PC-3 (cell line): ENCODE measurements around the gene KLHDC8A. TPM values are rescaled to one million over a fixed set of nuclear protein-coding genes. Genes with fewer than 3 reads are reported as not detected.

Experiments used
- ATAC-seq: fragments of 200-7000 bp; cut with Tn5 transposase; 2 replicates; pipeline ENCODE4 v1.9.1; 2020; ENCODE audit warnings: mild to moderate bottlenecking, moderate library complexity
- BruUV-seq: library from RNA; stranded (reverse); fragments of 400-500 nt; replicated peaks from 2 replicates; lab custom pipeline; 2021; lab: Mats Ljungman, UMichigan
- CTCF ChIA-PET: fragments of 300-600 bp; sonication (Branson Sonifier 250); formaldehyde crosslinking; loops from one replicate; lab custom pipeline; 2022; ENCODE audit warnings: antibody characterized with exemption; lab: Charles Lee
- POLR2A ChIA-PET: fragments of 300-600 bp; sonication (Branson Sonifier 250); formaldehyde crosslinking; loops from one replicate; lab custom pipeline; 2022; ENCODE audit warnings: antibody characterized with exemption; ENCODE audit not compliant: unreplicated experiment; lab: Charles Lee
- DNase-seq: peaks from one replicate; pipeline ENCODE4 v3.0.0-alpha.2; 2015
- H2AFZ ChIP-seq: fragments of 300-600 bp; sonication (generic); 2 replicates; pipeline ENCODE4 v1.6.0; 2016; ENCODE audit warnings: antibody characterized with exemption, low read length
- H3F3A ChIP-seq: fragments of 300-600 bp; sonication (generic); one replicate; pipeline ENCODE4 v1.6.0; 2017; ENCODE audit warnings: antibody characterized with exemption, low read length, control low read depth, mild to moderate bottlenecking; ENCODE audit not compliant: unreplicated experiment
- H3K27ac ChIP-seq: fragments of 300-600 bp; sonication (generic); 2 replicates; pipeline ENCODE4 v1.5.1; 2016; ENCODE audit warnings: mild to moderate bottlenecking, low read length
- H3K27me3 ChIP-seq: fragments of 300-600 bp; sonication (generic); 2 replicates; pipeline ENCODE4 v1.6.1; 2016; ENCODE audit warnings: low read length, mixed read lengths
- H3K36me3 ChIP-seq: fragments of 300-600 bp; sonication (generic); 2 replicates; pipeline ENCODE4 v1.6.1; 2016; ENCODE audit warnings: low read depth, mixed run types, low read length, mixed read lengths
- H3K4me1 ChIP-seq: fragments of 300-600 bp; sonication (generic); 2 replicates; pipeline ENCODE4 v1.5.1; 2016; ENCODE audit warnings: low read length; ENCODE audit not compliant: insufficient read depth
- H3K4me2 ChIP-seq: fragments of 300-600 bp; sonication (generic); 2 replicates; pipeline ENCODE4 v1.6.0; 2016; ENCODE audit warnings: low read length
- H3K4me3 ChIP-seq: fragments of 300-600 bp; sonication (generic); 2 replicates; pipeline ENCODE4 v1.5.1; 2016; ENCODE audit warnings: mild to moderate bottlenecking, low read length, mixed read lengths
- H3K79me2 ChIP-seq: fragments of 300-600 bp; sonication (generic); 2 replicates; pipeline ENCODE4 v1.6.1; 2017; ENCODE audit warnings: low read length, mixed read lengths
- H3K9ac ChIP-seq: fragments of 300-600 bp; sonication (generic); 2 replicates; pipeline ENCODE4 v1.6.0; 2016; ENCODE audit warnings: mild to moderate bottlenecking, low read length
- H3K9me2 ChIP-seq: fragments of 300-600 bp; sonication (generic); replicated peaks from 2 replicates; pipeline ENCODE4 v1.6.1; 2016; ENCODE audit warnings: mixed run types, low read length, mixed read lengths
- H3K9me3 ChIP-seq: fragments of 300-600 bp; sonication (generic); 2 replicates; pipeline ENCODE4 v1.6.1; 2016; ENCODE audit warnings: low read length, mixed read lengths
- H4K20me1 ChIP-seq: fragments of 300-600 bp; sonication (generic); 2 replicates; pipeline ENCODE4 v1.6.1; 2016; ENCODE audit warnings: low read length, mixed read lengths
- EZH2 ChIP-seq: fragments of 300-600 bp; sonication (generic); IDR thresholded peaks from one replicate; pipeline ENCODE4 v1.6.1; 2017; ENCODE audit warnings: antibody characterized with exemption, mild to moderate bottlenecking, low read length; ENCODE audit not compliant: unreplicated experiment
- EZH2phosphoT487 ChIP-seq: fragments of 300-600 bp; sonication (generic); IDR thresholded peaks from 2 replicates; pipeline ENCODE4 v1.6.1; 2018; ENCODE audit warnings: mild to moderate bottlenecking, antibody characterized with exemption, low read length, borderline replicate concordance
- intact Hi-C: fragments of 100-400 bp; cut with micrococcal nuclease; formaldehyde crosslinking; loops from 2 replicates; pipeline ENCODE4 v1.9.0; 2023
- total RNA-seq: library from RNA; depleted of rRNA; stranded (reverse); fragments of >200 nt; gene quantifications from 2 replicates; pipeline ENCODE4 v1.2.3, GENCODE V29; 2014
- TF ChIP-seq, protein P1 (sequence below): fragments of 300-600 bp; sonication (generic); conservative IDR thresholded peaks from 2 replicates; pipeline ENCODE4 v1.5.1; 2017; ENCODE audit warnings: antibody characterized with exemption, low read depth, mild to moderate bottlenecking, low read length

Gene KLHDC8A
- total RNA-seq, 1 experiment from 2014 or later: not detected

DNA sequence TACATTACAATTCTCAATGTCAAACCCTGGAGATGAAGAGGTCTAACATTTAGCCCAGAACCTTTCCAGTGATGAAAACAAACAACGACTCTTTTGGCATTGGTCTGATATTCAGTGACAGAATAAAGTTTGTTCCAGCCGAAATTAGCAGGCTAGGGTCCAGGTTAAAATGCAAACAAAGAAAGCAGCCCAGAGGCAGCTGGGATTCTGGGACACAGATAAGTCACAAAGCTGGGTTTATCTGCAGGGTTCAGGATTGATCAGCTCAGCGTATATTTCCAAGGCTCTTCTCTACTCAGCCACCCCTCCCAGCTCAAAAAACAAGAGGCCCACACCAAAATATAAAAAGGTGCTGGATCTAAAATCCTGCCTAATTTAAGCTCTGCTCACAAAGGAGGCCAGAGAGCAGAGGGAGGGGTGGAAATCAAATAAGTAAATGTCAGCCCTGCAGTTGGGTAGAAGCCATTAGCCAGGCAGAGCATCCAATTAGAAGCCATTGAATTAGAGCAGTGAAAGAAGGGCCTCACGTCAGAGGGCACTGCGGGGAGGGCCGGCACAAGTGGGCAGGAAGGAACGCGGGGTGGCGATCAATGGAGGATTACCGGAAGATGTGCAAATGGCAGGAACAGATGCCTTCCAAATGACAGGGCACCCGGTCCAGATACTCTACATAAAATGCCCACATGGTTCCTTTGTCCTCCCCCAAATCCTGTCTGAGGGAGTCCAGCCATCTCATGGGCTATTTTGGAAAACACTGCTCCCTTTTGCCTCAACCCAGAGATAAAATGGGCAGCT is 3.2 kb upstream of the KLHDC8A start:
- CTCF ChIA-PET: no interaction called here
- H2AFZ ChIP-seq: no peak overlapping the region
- POLR2A ChIA-PET: interaction anchor here (0.5 kb wide), 1 partner anchor 256 kb away, joined by 4 read pairs; no protein-coding TSS in a partner anchor
- DNase-seq (no peak), ATAC-seq (no peak)
- H3F3A ChIP-seq: no peaks in the 10 kb centered on the region
- no peaks in the 10 kb centered on the region for H4K20me1 ChIP-seq
- TF ChIP-seq, protein P1, sequence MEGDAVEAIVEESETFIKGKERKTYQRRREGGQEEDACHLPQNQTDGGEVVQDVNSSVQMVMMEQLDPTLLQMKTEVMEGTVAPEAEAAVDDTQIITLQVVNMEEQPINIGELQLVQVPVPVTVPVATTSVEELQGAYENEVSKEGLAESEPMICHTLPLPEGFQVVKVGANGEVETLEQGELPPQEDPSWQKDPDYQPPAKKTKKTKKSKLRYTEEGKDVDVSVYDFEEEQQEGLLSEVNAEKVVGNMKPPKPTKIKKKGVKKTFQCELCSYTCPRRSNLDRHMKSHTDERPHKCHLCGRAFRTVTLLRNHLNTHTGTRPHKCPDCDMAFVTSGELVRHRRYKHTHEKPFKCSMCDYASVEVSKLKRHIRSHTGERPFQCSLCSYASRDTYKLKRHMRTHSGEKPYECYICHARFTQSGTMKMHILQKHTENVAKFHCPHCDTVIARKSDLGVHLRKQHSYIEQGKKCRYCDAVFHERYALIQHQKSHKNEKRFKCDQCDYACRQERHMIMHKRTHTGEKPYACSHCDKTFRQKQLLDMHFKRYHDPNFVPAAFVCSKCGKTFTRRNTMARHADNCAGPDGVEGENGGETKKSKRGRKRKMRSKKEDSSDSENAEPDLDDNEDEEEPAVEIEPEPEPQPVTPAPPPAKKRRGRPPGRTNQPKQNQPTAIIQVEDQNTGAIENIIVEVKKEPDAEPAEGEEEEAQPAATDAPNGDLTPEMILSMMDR: no peak
- no peak for TF ChIP-seq EZH2phosphoT487
- no peak overlapping the region for H3K9ac ChIP-seq
- BruUV-seq: no TSS peak
- intact Hi-C loops: no loop called here
- no peaks in the 10 kb centered on the region for H3K36me3 ChIP-seq
- H3K4me2 ChIP-seq: no peak overlapping the region
- no peaks in the 10 kb centered on the region for H3K79me2 ChIP-seq
- H3K27me3 ChIP-seq: peaks cover 38% of the 10 kb centered on the region
- H3K4me3 ChIP-seq: no peak overlapping the region
- H3K4me1 ChIP-seq: peaks cover 7% of the 10 kb centered on the region
- no peaks in the 10 kb centered on the region for H3K9me2 ChIP-seq
- H3K27ac ChIP-seq: no peak overlapping the region
- no peaks in the 10 kb centered on the region for H3K9me3 ChIP-seq

DNA sequence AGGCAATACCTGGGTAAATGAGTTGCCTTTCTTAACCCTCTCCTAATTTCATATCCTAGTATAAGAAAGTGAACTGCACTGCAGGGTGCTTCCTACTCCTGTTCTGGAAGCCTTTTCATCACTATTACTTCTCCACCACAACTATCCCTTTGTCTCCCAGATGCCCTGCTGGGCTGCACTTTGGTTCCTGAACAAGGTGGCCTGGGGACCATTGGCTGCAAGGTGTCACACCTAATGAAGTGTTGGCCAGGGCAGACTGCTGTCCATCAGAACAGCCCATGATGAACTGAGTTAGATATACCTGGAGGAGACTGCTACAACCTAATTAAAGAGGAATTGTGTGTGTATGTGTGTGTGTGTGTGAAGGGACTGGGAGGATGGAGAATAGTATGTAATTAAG is 1.9 kb upstream of the KLHDC8A start:
- no peak for TF ChIP-seq EZH2
- TF ChIP-seq, protein P1: no peak
- TF ChIP-seq EZH2phosphoT487: no peak
- Histone ChIP-seq H2AFZ (no peak overlapping the region), H3F3A (no peaks in the 10 kb centered on the region), H3K4me3 (no peak overlapping the region), H4K20me1 (no peaks in the 10 kb centered on the region), H3K4me1 (peaks cover 14% of the 10 kb centered on the region), H3K9me3 (no peaks in the 10 kb centered on the region), H3K79me2 (no peaks in the 10 kb centered on the region), H3K4me2 (no peak overlapping the region), H3K36me3 (no peaks in the 10 kb centered on the region), H3K27ac (no peak overlapping the region), H3K9me2 (no peaks in the 10 kb centered on the region), H3K27me3 (peaks cover 34% of the 10 kb centered on the region), H3K9ac (no peak overlapping the region)
- BruUV-seq: no TSS peak
- ATAC-seq: no peak
- CTCF ChIA-PET: no interaction called here
- intact Hi-C loops: no loop called here
- POLR2A ChIA-PET: no interaction called here
- DNase-seq: no peak

DNA sequence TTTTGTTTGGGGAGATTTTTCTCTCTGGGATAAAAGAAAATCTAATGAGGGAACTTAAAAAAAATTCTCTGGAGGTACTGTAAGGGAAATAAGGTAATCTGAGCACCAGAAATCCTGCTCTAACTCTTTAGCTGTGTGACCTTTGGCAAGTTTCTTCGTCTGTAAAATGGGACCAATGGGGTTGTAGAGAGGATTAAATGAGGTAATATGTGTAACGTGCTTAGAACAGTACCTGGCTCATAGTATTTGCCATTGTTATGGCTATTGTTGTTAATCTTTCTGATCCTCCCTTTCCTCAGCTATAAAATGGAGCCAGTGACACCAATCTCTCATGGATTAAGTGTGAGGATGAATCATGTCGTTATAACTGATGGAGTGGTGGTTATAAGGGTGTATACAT is 845 bp upstream of the KLHDC8A start:
- DNase-seq (no peak), ATAC-seq (no peak)
- H3K27me3 ChIP-seq: peaks cover 33% of the 10 kb centered on the region
- no peaks in the 10 kb centered on the region for H3K79me2 ChIP-seq
- peaks cover 17% of the 10 kb centered on the region for H3K4me1 ChIP-seq
- H4K20me1 ChIP-seq: no peaks in the 10 kb centered on the region
- H3K4me3 ChIP-seq: no peak overlapping the region
- H3K9me2 ChIP-seq: no peaks in the 10 kb centered on the region
- H3K36me3 ChIP-seq: no peaks in the 10 kb centered on the region
- H3K27ac ChIP-seq: no peak overlapping the region
- intact Hi-C loops: no loop called here
- H3K9me3 ChIP-seq: no peaks in the 10 kb centered on the region
- no peaks in the 10 kb centered on the region for H3F3A ChIP-seq
- ChIA-PET CTCF (no interaction called here), POLR2A (no interaction called here)
- H3K4me2 ChIP-seq: no peak overlapping the region
- TF ChIP-seq EZH2phosphoT487: no peak
- TF ChIP-seq, protein P1: no peak
- TF ChIP-seq EZH2: no peak
- BruUV-seq: no TSS peak
- no peak overlapping the region for H3K9ac ChIP-seq
- no peak overlapping the region for H2AFZ ChIP-seq
